GM04504 (cell line): ENCODE results near the gene GPC1.

Experiments used
- DNase-seq: peaks from one replicate; pipeline ENCODE4 v3.0.0-alpha.2; 2012; ENCODE audit warnings: low read depth

The GPC1 gene

DNA sequence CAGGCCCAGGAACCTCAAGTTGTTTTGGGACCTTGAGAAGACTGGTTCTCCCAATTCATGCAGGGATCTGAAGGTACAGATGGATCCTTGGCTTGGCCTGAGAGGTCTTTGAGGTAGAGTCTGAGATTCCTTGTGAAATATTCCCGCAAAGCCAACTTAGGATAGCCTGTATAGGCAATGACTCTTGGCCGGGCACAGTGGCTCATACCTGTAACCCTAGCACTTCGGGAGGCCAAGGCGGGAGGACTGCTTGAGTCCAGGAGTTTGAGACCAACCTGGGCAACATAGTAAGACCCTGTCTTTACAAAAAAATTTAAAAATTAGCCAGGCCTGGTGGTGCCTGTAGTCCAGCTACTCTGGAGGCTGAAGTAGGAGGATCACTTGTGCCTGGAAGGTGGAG lies 81.9 kb downstream of the GPC1 start:
- DNase-seq = no peak
